Measurements from ENCODE around the gene ADAMTSL5.

DNA sequence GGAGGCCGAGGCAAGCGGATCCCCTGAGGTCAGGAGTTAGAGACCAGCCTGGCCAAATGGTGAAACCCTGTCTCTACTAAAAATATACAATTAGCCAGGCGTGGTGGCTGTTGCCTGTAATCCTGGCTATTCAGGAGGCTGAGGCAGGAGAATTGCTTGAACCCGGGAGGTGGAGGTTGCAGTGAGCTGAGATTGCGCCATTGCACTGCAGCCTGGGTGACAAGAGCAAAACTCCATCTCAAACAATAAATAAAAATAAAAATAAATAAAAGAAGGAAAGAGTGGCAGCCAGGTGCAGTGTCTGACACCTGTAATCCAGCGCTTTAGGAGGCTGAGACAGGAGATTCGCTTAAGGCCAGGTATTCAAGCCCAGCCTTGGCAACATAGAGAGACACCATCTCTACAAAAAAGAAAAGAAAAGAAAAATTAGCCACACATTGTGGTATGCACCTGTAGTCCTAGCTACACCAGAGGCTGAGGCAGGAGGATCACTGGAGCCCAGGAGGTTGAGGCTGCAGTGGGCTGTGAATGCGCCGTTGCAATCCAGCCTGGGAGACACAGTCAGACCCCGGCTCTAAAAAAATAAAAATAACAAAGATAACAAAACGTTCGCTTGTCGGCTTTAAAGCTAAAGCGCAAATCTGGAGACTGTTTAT, 10.3 kb downstream of the ADAMTSL5 start:
- no peak for TF ChIP-seq EZH2 (IDR thresholded peaks at IDR 0.05; ENCODE audit: low read length, missing control alignments)
- TF ChIP-seq, protein P1, sequence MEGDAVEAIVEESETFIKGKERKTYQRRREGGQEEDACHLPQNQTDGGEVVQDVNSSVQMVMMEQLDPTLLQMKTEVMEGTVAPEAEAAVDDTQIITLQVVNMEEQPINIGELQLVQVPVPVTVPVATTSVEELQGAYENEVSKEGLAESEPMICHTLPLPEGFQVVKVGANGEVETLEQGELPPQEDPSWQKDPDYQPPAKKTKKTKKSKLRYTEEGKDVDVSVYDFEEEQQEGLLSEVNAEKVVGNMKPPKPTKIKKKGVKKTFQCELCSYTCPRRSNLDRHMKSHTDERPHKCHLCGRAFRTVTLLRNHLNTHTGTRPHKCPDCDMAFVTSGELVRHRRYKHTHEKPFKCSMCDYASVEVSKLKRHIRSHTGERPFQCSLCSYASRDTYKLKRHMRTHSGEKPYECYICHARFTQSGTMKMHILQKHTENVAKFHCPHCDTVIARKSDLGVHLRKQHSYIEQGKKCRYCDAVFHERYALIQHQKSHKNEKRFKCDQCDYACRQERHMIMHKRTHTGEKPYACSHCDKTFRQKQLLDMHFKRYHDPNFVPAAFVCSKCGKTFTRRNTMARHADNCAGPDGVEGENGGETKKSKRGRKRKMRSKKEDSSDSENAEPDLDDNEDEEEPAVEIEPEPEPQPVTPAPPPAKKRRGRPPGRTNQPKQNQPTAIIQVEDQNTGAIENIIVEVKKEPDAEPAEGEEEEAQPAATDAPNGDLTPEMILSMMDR (conservative IDR thresholded peaks at IDR 0.05 in 1 of 2, IDR thresholded peaks at IDR 0.05 in 1 of 2; ENCODE audit: low read depth in 1 of 2, low read length in 2 of 2) = no peak

All from fibroblast of lung (primary cell).